Smooth muscle cell (in vitro differentiated cells): ENCODE data around the gene UNC13D. TPM values are rescaled to one million over a fixed set of nuclear protein-coding genes. Genes with fewer than 3 reads are reported as not detected.

Experiments
- DNase-seq: peaks from one replicate; lab custom pipeline; 2025; ENCODE audit not compliant: unreplicated experiment; lab: John Stamatoyannopoulos, UW
- H2AFZ ChIP-seq: fragments of 200-600 bp; sonication (generic); 2 replicates; pipeline ENCODE4 v1.6.0; 2016; ENCODE audit warnings: antibody characterized with exemption, low read depth, mild to moderate bottlenecking
- H3F3A ChIP-seq: fragments of 200-600 bp; sonication (generic); 2 replicates; pipeline ENCODE4 v1.6.0; 2017; ENCODE audit warnings: antibody characterized with exemption, low read depth
- H3K27ac ChIP-seq: fragments of 200-600 bp; sonication (generic); 2 replicates; pipeline ENCODE4 v1.5.1; 2016; ENCODE audit warnings: low read depth, mild to moderate bottlenecking
- H3K27me3 ChIP-seq: fragments of 200-600 bp; sonication (generic); 2 replicates; pipeline ENCODE4 v1.6.1; 2016; ENCODE audit warnings: low read depth, mild to moderate bottlenecking
- H3K36me3 ChIP-seq: fragments of 200-600 bp; sonication (generic); 2 replicates; pipeline ENCODE4 v1.5.1; 2016; ENCODE audit warnings: low read depth
- H3K4me1 ChIP-seq: fragments of 200-600 bp; sonication (generic); 2 replicates; pipeline ENCODE4 v1.5.1; 2016; ENCODE audit warnings: low read depth
- H3K4me2 ChIP-seq: fragments of 200-600 bp; sonication (generic); 2 replicates; pipeline ENCODE4 v1.6.0; 2016; ENCODE audit warnings: mild to moderate bottlenecking
- H3K4me3 ChIP-seq: fragments of 200-600 bp; sonication (generic); 2 replicates; pipeline ENCODE4 v1.5.1; 2016; ENCODE audit warnings: mild to moderate bottlenecking
- H3K79me2 ChIP-seq: fragments of 200-600 bp; sonication (generic); 2 replicates; pipeline ENCODE4 v1.6.0; 2016; ENCODE audit warnings: low read depth, mild to moderate bottlenecking
- H3K9ac ChIP-seq: fragments of 200-600 bp; sonication (generic); 2 replicates; pipeline ENCODE4 v1.6.0; 2016; ENCODE audit warnings: low read depth
- H3K9me3 ChIP-seq: fragments of 200-600 bp; sonication (generic); replicated peaks from 2 replicates; pipeline ENCODE4 v1.5.1; 2016; ENCODE audit warnings: low read depth
- H4K20me1 ChIP-seq: fragments of 200-600 bp; sonication (generic); 2 replicates; pipeline ENCODE4 v1.6.0; 2016; ENCODE audit warnings: low read depth
- WGBS: methylation state at CpG from one replicate; pipeline ENCODE4 v1.1.7; 2016; ENCODE audit warnings: low lambda C conversion rate; 5-methylcytosine and 5-hydroxymethylcytosine counted together
- polyA plus RNA-seq: library from polyadenylated mRNA; unstranded; fragments of >200 nt; fragmentation: Nextera tagmentation; extraction: Ambion mirVana; gene quantifications from 2 replicates; pipeline ENCODE4 v1.2.1, GENCODE V29; 2016
- total RNA-seq: library from RNA; depleted of rRNA; stranded (reverse); fragments of >200 nt; gene quantifications from 2 replicates; pipeline ENCODE4 v1.2.3, GENCODE V29; 2014
- TF ChIP-seq, protein P1 (sequence below): fragments of 200-600 bp; sonication (generic); IDR thresholded peaks from 2 replicates; pipeline ENCODE4 v1.5.1; 2017; ENCODE audit warnings: borderline replicate concordance, mild to moderate bottlenecking, antibody characterized with exemption; ENCODE audit not compliant: insufficient read depth, poor library complexity, severe bottlenecking

The UNC13D gene
- total and polyA plus RNA-seq, 2 experiments from 2014 or later, result 2.4 to 4.5 TPM

DNA sequence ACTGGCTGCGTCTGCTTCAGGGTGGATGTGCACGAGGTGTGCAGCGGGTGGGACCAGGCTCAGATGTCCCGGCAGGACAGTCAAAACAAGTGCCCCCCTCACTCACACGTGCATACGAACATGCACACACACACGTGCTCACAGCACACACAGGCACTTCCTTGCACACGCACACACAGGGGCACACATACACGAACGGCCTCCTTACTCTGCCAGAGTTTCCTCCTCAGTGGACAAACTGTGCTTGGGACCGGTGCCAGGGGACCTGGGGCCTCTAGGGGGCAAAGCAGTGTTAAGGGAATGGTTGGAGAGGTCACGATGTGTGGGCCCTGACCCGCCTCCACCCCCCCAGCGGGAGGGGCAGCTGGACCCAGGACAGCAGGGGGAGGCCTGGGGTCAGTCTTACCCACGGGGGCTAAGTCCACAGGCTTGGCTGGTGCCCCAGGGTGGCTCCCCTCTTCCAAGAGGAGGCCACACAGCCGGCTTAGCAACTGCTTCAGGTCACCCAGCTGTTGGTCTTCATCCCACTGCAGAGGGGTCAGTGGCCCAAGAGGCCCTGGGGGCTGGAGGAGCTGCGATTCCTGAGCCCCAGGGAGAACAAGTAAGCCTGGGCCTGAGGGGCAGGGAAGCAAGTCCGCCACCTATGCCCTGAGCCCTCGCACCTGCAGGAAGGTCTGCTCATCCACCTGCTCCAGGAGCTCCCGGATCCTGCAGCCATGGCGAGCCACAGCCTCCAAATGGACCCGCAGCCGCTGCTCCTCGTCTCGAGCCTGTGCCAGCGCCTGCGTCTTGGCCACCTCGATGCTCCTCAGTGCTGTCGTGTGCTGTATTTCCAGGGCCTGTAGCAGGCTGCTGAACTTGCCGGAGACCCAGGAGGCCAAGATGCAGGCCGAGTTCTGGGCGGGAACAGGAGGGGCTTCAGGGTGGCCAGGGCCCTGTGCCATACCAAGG lies 47.7 kb upstream of the UNC13D start:
- Histone ChIP-seq H2AFZ (no peak overlapping the region), H3K27me3 (no peaks in the 10 kb centered on the region), H4K20me1 (peaks cover 5% of the 10 kb centered on the region), H3K27ac (no peak overlapping the region), H3K9me3 (no peaks in the 10 kb centered on the region), H3K4me2 (no peak overlapping the region), H3K4me3 (no peak overlapping the region), H3F3A (no peaks in the 10 kb centered on the region), H3K36me3 (no peaks in the 10 kb centered on the region), H3K79me2 (peaks cover 9% of the 10 kb centered on the region), H3K9ac (no peak overlapping the region), H3K4me1 (peaks cover 13% of the 10 kb centered on the region)
- WGBS, result 94% methylated on average over 32 of the region's 32 CpGs
- no peak for DNase-seq
- TF ChIP-seq, protein P1, sequence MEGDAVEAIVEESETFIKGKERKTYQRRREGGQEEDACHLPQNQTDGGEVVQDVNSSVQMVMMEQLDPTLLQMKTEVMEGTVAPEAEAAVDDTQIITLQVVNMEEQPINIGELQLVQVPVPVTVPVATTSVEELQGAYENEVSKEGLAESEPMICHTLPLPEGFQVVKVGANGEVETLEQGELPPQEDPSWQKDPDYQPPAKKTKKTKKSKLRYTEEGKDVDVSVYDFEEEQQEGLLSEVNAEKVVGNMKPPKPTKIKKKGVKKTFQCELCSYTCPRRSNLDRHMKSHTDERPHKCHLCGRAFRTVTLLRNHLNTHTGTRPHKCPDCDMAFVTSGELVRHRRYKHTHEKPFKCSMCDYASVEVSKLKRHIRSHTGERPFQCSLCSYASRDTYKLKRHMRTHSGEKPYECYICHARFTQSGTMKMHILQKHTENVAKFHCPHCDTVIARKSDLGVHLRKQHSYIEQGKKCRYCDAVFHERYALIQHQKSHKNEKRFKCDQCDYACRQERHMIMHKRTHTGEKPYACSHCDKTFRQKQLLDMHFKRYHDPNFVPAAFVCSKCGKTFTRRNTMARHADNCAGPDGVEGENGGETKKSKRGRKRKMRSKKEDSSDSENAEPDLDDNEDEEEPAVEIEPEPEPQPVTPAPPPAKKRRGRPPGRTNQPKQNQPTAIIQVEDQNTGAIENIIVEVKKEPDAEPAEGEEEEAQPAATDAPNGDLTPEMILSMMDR, result no peak

DNA sequence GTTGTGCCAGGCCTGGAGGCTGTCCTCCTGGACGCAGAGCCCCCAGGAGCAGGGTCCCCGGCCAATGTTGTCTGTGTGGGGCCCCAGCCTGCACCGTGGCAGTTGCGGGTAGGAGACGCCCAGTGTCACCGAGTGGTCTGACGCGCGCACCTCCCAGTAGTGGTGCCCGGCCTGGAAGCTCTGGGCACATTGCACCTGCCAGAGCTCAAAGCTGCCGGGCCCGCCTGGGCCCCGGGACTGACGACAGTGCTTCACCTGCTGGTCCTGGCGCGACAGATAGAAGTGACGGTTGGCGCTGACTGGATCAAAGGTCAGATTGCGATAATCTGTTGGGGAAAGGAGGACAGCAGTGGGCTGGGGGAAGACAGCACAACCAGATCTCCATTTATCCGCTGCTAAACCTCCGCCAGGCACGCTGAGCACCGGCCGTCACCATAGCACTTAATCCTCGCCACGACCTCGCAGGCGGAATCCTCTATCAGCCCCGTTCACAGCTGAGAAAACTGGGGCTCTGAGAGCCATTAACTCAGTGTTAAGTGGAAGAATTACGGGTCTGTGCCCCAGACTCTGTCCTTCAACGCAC lies 46.9 kb upstream of the UNC13D start:
- Histone ChIP-seq H3K27ac (no peak overlapping the region), H3K9ac (no peak overlapping the region), H4K20me1 (peaks cover 5% of the 10 kb centered on the region), H3K9me3 (no peaks in the 10 kb centered on the region), H3K4me1 (peaks cover 13% of the 10 kb centered on the region), H3K27me3 (no peaks in the 10 kb centered on the region), H3K36me3 (no peaks in the 10 kb centered on the region), H3F3A (no peaks in the 10 kb centered on the region), H3K4me3 (no peak overlapping the region), H3K4me2 (no peak overlapping the region), H3K79me2 (peaks cover 9% of the 10 kb centered on the region), H2AFZ (no peak overlapping the region)
- 93% methylated on average over 31 of the region's 31 CpGs for WGBS
- DNase-seq, result no peak
- TF ChIP-seq, protein P1, result no peak

DNA sequence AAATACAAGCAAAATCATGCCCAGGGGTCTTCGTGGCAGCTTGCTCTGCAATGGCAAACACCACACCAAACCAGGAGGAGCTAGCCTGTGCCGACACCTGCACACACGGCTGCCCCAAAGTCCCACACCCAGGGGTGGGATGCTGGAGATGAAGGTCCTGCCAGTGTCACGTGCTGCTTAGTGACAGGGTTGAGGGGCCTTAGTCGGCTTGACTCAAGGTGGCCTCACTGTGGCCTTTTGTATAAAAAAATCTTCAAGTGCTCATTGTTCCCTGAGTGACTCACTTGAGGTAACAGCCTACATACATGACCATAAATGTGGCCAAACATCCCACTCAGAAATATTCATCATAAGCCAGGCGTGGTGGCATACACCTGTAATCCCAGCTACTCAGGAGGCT lies 45.2 kb upstream of the UNC13D start:
- no peaks in the 10 kb centered on the region for H3K4me1 ChIP-seq
- TF ChIP-seq, protein P1, result no peak
- no peak overlapping the region for H2AFZ ChIP-seq
- no peak for DNase-seq
- no peak overlapping the region for H3K9ac ChIP-seq
- peaks cover 5% of the 10 kb centered on the region for H4K20me1 ChIP-seq
- no peaks in the 10 kb centered on the region for H3K9me3 ChIP-seq
- no peaks in the 10 kb centered on the region for H3K36me3 ChIP-seq
- H3K4me2 ChIP-seq, result no peak overlapping the region
- H3K4me3 ChIP-seq, result no peak overlapping the region
- H3F3A ChIP-seq, result no peaks in the 10 kb centered on the region
- H3K27me3 ChIP-seq, result no peaks in the 10 kb centered on the region
- H3K79me2 ChIP-seq, result no peaks in the 10 kb centered on the region
- WGBS, result 91% methylated on average over 6 of the region's 6 CpGs
- no peak overlapping the region for H3K27ac ChIP-seq
